IMR-90 (cell line): ENCODE measurements around the gene CCDC136. TPM values are rescaled to one million over a fixed set of nuclear protein-coding genes. Genes with fewer than 3 reads are reported as not detected.

Experiments used
- ATAC-seq: fragments of 200-7000 bp; cut with Tn5 transposase; 2 replicates; pipeline ENCODE4 v1.9.1; 2020; ENCODE audit warnings: low read depth, mild to moderate bottlenecking, moderate library complexity
- BruUV-seq: library from RNA; stranded (reverse); fragments of 400-500 nt; replicated peaks from 2 replicates; lab custom pipeline; 2021; lab: Mats Ljungman, UMichigan
- CTCF ChIA-PET: fragments of 300-600 bp; formaldehyde crosslinking; extraction: SDS; loops from one replicate; lab custom pipeline; 2021; ENCODE audit warnings: antibody characterized with exemption; lab: Yijun Ruan, JAX
- POLR2A ChIA-PET: fragments of 300-600 bp; sonication (Branson Sonifier 250); formaldehyde crosslinking; loops from one replicate; lab custom pipeline; 2022; ENCODE audit warnings: antibody characterized with exemption; ENCODE audit not compliant: unreplicated experiment; lab: Charles Lee
- DNase-seq: peaks from one replicate; pipeline ENCODE4 v3.0.0; 2013
- H2AFZ ChIP-seq: replicated peaks from 2 replicates; pipeline ENCODE3; 2013; ENCODE audit warnings: low read length, mild to moderate bottlenecking; ENCODE audit not compliant: poor library complexity
- H2AK5ac ChIP-seq: 2 replicates; pipeline ENCODE4 v1.6.1; 2013; ENCODE audit warnings: low read depth, low read length, inconsistent platforms
- H2AK9ac ChIP-seq: replicated peaks from 2 replicates; pipeline ENCODE3; 2013; ENCODE audit warnings: mild to moderate bottlenecking, low read depth, low read length, moderate library complexity; ENCODE audit not compliant: poor library complexity
- H2BK120ac ChIP-seq: 2 replicates; pipeline ENCODE4 v1.6.1; 2013; ENCODE audit warnings: low read depth, low read length, inconsistent platforms
- H2BK15ac ChIP-seq: 3 replicates; pipeline ENCODE4 v1.6.1; 2013; ENCODE audit warnings: low read depth, low read length, inconsistent platforms
- H2BK20ac ChIP-seq: 2 replicates; pipeline ENCODE4 v1.6.1; 2013; ENCODE audit warnings: low read depth, mild to moderate bottlenecking, inconsistent platforms, low read length, moderate library complexity
- H2BK5ac ChIP-seq: 2 replicates; pipeline ENCODE4 v1.6.1; 2013; ENCODE audit warnings: mild to moderate bottlenecking, low read depth, low read length, inconsistent platforms; ENCODE audit not compliant: poor library complexity, severe bottlenecking
- H3K14ac ChIP-seq: replicated peaks from 2 replicates; pipeline ENCODE4 v1.6.1; 2013; ENCODE audit warnings: low read depth, low read length, inconsistent platforms
- H3K18ac ChIP-seq: 2 replicates; pipeline ENCODE4 v1.6.1; 2013; ENCODE audit warnings: low read depth, low read length, control low read depth
- H3K23ac ChIP-seq: 2 replicates; pipeline ENCODE4 v1.6.1; 2013; ENCODE audit warnings: low read depth, low read length, inconsistent platforms
- H3K27ac ChIP-seq: 2 replicates; pipeline ENCODE4 v1.5.1; 2013; ENCODE audit warnings: mild to moderate bottlenecking, control low read depth, low read length; ENCODE audit not compliant: insufficient read depth
- H3K27me3 ChIP-seq: 2 replicates; pipeline ENCODE4 v1.6.1; 2013; ENCODE audit warnings: low read length; ENCODE audit not compliant: control insufficient read depth, insufficient read depth
- H3K36me3 ChIP-seq: 2 replicates; pipeline ENCODE4 v1.6.1; 2013; ENCODE audit warnings: low read length, mixed read lengths; ENCODE audit not compliant: control insufficient read depth, insufficient read depth
- H3K4ac ChIP-seq: 2 replicates; pipeline ENCODE4 v1.6.1; 2013; ENCODE audit warnings: low read depth, low read length, inconsistent platforms
- H3K4me1 ChIP-seq: 2 replicates; pipeline ENCODE4 v1.6.1; 2013; ENCODE audit warnings: low read length, mixed read lengths; ENCODE audit not compliant: control insufficient read depth, insufficient read depth
- H3K4me2 ChIP-seq: 2 replicates; pipeline ENCODE4 v1.6.1; 2013; ENCODE audit warnings: low read depth, mild to moderate bottlenecking, control low read depth, low read length, moderate library complexity
- H3K4me3 ChIP-seq: 2 replicates; pipeline ENCODE4 v1.5.1; 2013; ENCODE audit warnings: low read depth, mild to moderate bottlenecking, control low read depth, low read length, moderate library complexity; ENCODE audit not compliant: insufficient read depth
- H3K56ac ChIP-seq: 2 replicates; pipeline ENCODE4 v1.6.1; 2013; ENCODE audit warnings: low read length, inconsistent platforms; ENCODE audit not compliant: insufficient read depth; ENCODE audit errors: extremely low read depth
- H3K79me1 ChIP-seq, 2 experiments: 2 replicates each; pipeline ENCODE4 v1.6.1; 2013; ENCODE audit warnings: low read length in 2 of 2, inconsistent platforms in 1 of 2, low read depth in 1 of 2
- H3K9ac ChIP-seq: 2 replicates; pipeline ENCODE4 v1.6.1; 2013; ENCODE audit warnings: low read depth, low read length, control low read depth
- H3K9me1 ChIP-seq: 2 replicates; pipeline ENCODE4 v1.6.1; 2013; ENCODE audit warnings: low read length, inconsistent platforms; ENCODE audit not compliant: insufficient read depth
- H3K9me3 ChIP-seq: 2 replicates; pipeline ENCODE4 v1.6.1; 2013; ENCODE audit warnings: low read length; ENCODE audit not compliant: control insufficient read depth, insufficient read depth
- H4K20me1 ChIP-seq: 2 replicates; pipeline ENCODE4 v1.6.1; 2013; ENCODE audit warnings: low read length, inconsistent platforms; ENCODE audit not compliant: insufficient read depth
- H4K5ac ChIP-seq: 2 replicates; pipeline ENCODE4 v1.6.1; 2013; ENCODE audit warnings: mild to moderate bottlenecking, low read depth, low read length, control low read depth
- H4K8ac ChIP-seq, 2 experiments: 2 replicates each; pipeline ENCODE4 v1.6.1; 2013; ENCODE audit warnings: low read depth in 2 of 2, low read length in 2 of 2, control low read depth in 1 of 2, inconsistent platforms in 1 of 2
- H4K91ac ChIP-seq: 2 replicates; pipeline ENCODE4 v1.6.1; 2013; ENCODE audit warnings: low read depth, low read length, inconsistent platforms; ENCODE audit not compliant: insufficient read depth
- BHLHE40 ChIP-seq: fragments of 150-350 bp; IDR thresholded peaks from 2 replicates; pipeline ENCODE4 v1.6.1; 2016; ENCODE audit warnings: mild to moderate bottlenecking, low read depth, low read length
- CEBPB ChIP-seq: IDR thresholded peaks from 2 replicates; pipeline ENCODE4 v1.6.1; 2012; ENCODE audit warnings: low read depth, low read length, improper control_type of control experiment
- CHD1 ChIP-seq: IDR thresholded peaks from 2 replicates; pipeline ENCODE4 v1.6.1; 2012; ENCODE audit warnings: low read depth, low read length, improper control_type of control experiment
- MAZ ChIP-seq: IDR thresholded peaks from 2 replicates; pipeline ENCODE4 v1.6.1; 2012; ENCODE audit warnings: low read depth, mild to moderate bottlenecking, low read length, improper control_type of control experiment, moderate library complexity, borderline replicate concordance
- MXI1 ChIP-seq: IDR thresholded peaks from 2 replicates; pipeline ENCODE4 v1.6.1; 2012; ENCODE audit warnings: low read depth, mild to moderate bottlenecking, low read length, moderate library complexity, borderline replicate concordance
- NFE2L2 ChIP-seq: fragments of 150-350 bp; IDR thresholded peaks from 2 replicates; pipeline ENCODE4 v1.6.1; 2016; ENCODE audit warnings: low read depth, mild to moderate bottlenecking, low read length
- POLR2A ChIP-seq: IDR thresholded peaks from 2 replicates; pipeline ENCODE4 v1.6.1; 2012; ENCODE audit warnings: mild to moderate bottlenecking, low read depth, low read length
- RAD21 ChIP-seq: IDR thresholded peaks from 2 replicates; pipeline ENCODE4 v1.6.1; 2012; ENCODE audit warnings: low read length, improper control_type of control experiment
- RCOR1 ChIP-seq: IDR thresholded peaks from 2 replicates; pipeline ENCODE4 v1.6.1; 2012; ENCODE audit warnings: mild to moderate bottlenecking, low read length, improper control_type of control experiment; ENCODE audit not compliant: insufficient replicate concordance
- RFX5 ChIP-seq: IDR thresholded peaks from 2 replicates; pipeline ENCODE4 v1.8.0; 2012; ENCODE audit warnings: low read depth, mild to moderate bottlenecking, low read length, moderate library complexity
- SMC3 ChIP-seq: fragments of 150-350 bp; IDR thresholded peaks from 2 replicates; pipeline ENCODE4 v1.6.1; 2016; ENCODE audit warnings: low read depth, mild to moderate bottlenecking, antibody characterized with exemption, low read length, moderate library complexity
- WGBS, 2 experiments: methylation state at CpG; one replicate each; pipeline versions ENCODE4 v1.1.5 to v1.1.7; 2013; ENCODE audit warnings: missing lambda C conversion rate in 2 of 2; ENCODE audit not compliant: insufficient read length in 1 of 2; ENCODE audit errors: extremely low coverage in 2 of 2; 5-methylcytosine and 5-hydroxymethylcytosine counted together
- dilution Hi-C: fragments of 300-500 bp; cut with HindIII; formaldehyde crosslinking; loops from one replicate; pipeline ENCODE4 v1.14.3; 2018; ENCODE audit warnings: low sequenced_read_pairs; ENCODE audit not compliant: unreplicated experiment
- in situ Hi-C: fragments of 300-500 bp; cut with MboI; formaldehyde crosslinking; loops from 3 replicates; pipeline ENCODE4 v1.14.3; 2019; ENCODE audit warnings: low sequenced_read_pairs, inconsistent platforms, mixed read lengths
- intact Hi-C: fragments of 100-400 bp; cut with micrococcal nuclease; formaldehyde crosslinking; loops from 2 replicates; pipeline ENCODE4 v1.10.0; 2022
- polyA plus RNA-seq, 3 experiments: library from polyadenylated mRNA; depleted of rRNA; stranded (reverse); fragments of >200 nt; gene quantifications; 2 replicates each; pipeline ENCODE4 v1.2.3, GENCODE V29; 2012; ENCODE audit warnings: low replicate concordance in 1 of 3
- total RNA-seq: library from RNA; depleted of rRNA; stranded (reverse); fragments of >200 nt; gene quantifications from 2 replicates; pipeline ENCODE4 v1.2.3, GENCODE V29; 2012
- TF ChIP-seq, protein P1 (sequence below): fragments of 150-350 bp; IDR thresholded peaks from 2 replicates; pipeline ENCODE4 v1.6.1; 2016; ENCODE audit warnings: low read depth, mild to moderate bottlenecking, low read length, moderate library complexity, borderline replicate concordance
- TF ChIP-seq, protein P2 (sequence below): fragments of 150-350 bp; IDR thresholded peaks from 2 replicates; pipeline ENCODE4 v1.6.1; 2017; ENCODE audit warnings: mild to moderate bottlenecking, antibody characterized with exemption, low read length, low read depth
- TF ChIP-seq, protein P3 (sequence below): conservative IDR thresholded peaks from 2 replicates; pipeline ENCODE4 v1.5.1; 2012; ENCODE audit warnings: mild to moderate bottlenecking, low read depth, low read length, improper control_type of control experiment

The CCDC136 gene
- total and polyA plus RNA-seq, 2 of the 4 experiments (the other 2 are of a cell fraction), result 7.7 to 18.0 TPM

DNA sequence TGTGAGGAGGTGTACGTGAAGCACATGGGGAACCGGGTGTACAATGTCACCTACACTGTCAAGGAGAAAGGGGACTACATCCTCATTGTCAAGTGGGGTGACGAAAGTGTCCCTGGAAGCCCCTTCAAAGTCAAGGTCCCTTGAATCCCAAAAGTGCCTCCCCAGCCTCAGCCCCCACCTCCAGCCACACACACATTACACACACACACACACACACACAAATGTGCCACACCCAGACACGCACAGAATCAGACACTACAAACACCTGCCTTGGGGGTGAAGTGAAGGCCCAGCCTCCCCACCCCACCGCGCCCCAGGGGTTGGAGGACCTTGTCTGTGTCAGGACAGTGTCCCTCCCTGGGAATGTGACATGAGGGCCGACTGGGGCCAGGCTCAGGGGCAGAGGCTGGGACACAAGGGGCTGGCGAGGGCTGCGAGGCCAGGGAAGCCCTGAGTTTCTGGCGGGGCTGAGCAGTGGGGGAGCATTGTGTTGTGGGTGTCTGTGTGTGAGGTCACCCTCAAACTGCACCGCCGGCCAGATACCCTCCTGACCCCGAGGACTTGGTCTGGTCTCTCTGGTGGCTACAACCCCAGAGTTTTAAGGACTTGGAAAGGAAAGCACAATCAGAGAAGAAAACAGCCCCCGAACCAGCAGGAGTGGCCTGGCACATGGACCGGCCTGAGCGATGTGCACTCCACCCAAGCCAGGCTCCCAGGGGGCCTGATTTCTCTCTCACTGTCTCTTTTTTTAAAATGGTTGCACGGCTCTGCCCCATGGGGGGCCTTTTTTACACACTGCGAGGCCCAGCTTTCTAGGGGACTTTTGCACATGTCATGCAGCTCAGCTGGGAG lies 66.8 kb downstream of the CCDC136 start:
- CTCF ChIA-PET, result no interaction called here
- no peak overlapping the region for H3K4ac ChIP-seq
- H3K79me1 ChIP-seq, result peaks cover 7 to 15% of the 10 kb centered on the region in 2 experiments; a peak in 3 of 4 replicates
- in situ Hi-C loops, result no loop called here
- no peak overlapping the region for H3K56ac ChIP-seq
- H3K9ac ChIP-seq, result no peak overlapping the region
- no peaks in the 10 kb centered on the region for H3K9me3 ChIP-seq
- H3K36me3 ChIP-seq, result peaks cover 47% of the 10 kb centered on the region
- DNase-seq, result no peak
- no peak overlapping the region for H3K14ac ChIP-seq
- H4K91ac ChIP-seq, result no peak overlapping the region
- H3K4me3 ChIP-seq, result no peak overlapping the region
- H3K23ac ChIP-seq, result no peak overlapping the region
- H3K27ac ChIP-seq, result no peak overlapping the region
- ATAC-seq, result no peak
- no peak overlapping the region for H3K18ac ChIP-seq
- peaks cover 47% of the 10 kb centered on the region for H4K20me1 ChIP-seq
- H3K4me2 ChIP-seq, result no peak overlapping the region
- H3K27me3 ChIP-seq, result no peaks in the 10 kb centered on the region
- WGBS, 2 experiments, result 80% methylated on average over 3 of the region's 18 CpGs; no CpG with 5 or more reads in 1 of the 2 experiments
- dilution Hi-C loops, result no loop called here
- no peak overlapping the region for H2AFZ ChIP-seq
- H4K8ac ChIP-seq, result no peak overlapping the region
- no peak overlapping the region for H2BK5ac ChIP-seq
- peaks cover 5% of the 10 kb centered on the region; the same call in 1 of the 2 replicates for H3K9me1 ChIP-seq
- TSS peak; percentile 95 for BruUV-seq
- H2BK15ac ChIP-seq, result no peak overlapping the region
- no peak overlapping the region for H2BK120ac ChIP-seq
- H3K4me1 ChIP-seq, result peaks cover under 1% of the 10 kb centered on the region
- intact Hi-C loops, result no loop called here
- POLR2A ChIA-PET, result interaction anchor here (0.5 kb wide), 1 partner anchor 27 kb away, joined by 26 read pairs; no protein-coding TSS in a partner anchor
- H2BK20ac ChIP-seq, result no peak overlapping the region
- H4K5ac ChIP-seq, result no peak overlapping the region
- H2AK9ac ChIP-seq, result no peak overlapping the region
- no peak overlapping the region for H2AK5ac ChIP-seq
- TF ChIP-seq MAZ (no peak), CHD1 (no peak), NFE2L2 (no peak), CEBPB (no peak), RFX5 (no peak), SMC3 (no peak), RAD21 (no peak), MXI1 (no peak), POLR2A (no peak), BHLHE40 (no peak), RCOR1 (no peak)
- TF ChIP-seq, protein P1, sequence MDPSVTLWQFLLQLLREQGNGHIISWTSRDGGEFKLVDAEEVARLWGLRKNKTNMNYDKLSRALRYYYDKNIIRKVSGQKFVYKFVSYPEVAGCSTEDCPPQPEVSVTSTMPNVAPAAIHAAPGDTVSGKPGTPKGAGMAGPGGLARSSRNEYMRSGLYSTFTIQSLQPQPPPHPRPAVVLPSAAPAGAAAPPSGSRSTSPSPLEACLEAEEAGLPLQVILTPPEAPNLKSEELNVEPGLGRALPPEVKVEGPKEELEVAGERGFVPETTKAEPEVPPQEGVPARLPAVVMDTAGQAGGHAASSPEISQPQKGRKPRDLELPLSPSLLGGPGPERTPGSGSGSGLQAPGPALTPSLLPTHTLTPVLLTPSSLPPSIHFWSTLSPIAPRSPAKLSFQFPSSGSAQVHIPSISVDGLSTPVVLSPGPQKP, result no peak
- TF ChIP-seq, protein P2, sequence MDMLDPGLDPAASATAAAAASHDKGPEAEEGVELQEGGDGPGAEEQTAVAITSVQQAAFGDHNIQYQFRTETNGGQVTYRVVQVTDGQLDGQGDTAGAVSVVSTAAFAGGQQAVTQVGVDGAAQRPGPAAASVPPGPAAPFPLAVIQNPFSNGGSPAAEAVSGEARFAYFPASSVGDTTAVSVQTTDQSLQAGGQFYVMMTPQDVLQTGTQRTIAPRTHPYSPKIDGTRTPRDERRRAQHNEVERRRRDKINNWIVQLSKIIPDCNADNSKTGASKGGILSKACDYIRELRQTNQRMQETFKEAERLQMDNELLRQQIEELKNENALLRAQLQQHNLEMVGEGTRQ, result no peak
- TF ChIP-seq, protein P3, sequence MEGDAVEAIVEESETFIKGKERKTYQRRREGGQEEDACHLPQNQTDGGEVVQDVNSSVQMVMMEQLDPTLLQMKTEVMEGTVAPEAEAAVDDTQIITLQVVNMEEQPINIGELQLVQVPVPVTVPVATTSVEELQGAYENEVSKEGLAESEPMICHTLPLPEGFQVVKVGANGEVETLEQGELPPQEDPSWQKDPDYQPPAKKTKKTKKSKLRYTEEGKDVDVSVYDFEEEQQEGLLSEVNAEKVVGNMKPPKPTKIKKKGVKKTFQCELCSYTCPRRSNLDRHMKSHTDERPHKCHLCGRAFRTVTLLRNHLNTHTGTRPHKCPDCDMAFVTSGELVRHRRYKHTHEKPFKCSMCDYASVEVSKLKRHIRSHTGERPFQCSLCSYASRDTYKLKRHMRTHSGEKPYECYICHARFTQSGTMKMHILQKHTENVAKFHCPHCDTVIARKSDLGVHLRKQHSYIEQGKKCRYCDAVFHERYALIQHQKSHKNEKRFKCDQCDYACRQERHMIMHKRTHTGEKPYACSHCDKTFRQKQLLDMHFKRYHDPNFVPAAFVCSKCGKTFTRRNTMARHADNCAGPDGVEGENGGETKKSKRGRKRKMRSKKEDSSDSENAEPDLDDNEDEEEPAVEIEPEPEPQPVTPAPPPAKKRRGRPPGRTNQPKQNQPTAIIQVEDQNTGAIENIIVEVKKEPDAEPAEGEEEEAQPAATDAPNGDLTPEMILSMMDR, result no peak
